A673 (cell line): Measurements from ENCODE around the gene NSRP1. TPM values are rescaled to one million over a fixed set of nuclear protein-coding genes. Genes with fewer than 3 reads are reported as not detected.

Experiments used
- BruUV-seq: library from RNA; stranded (reverse); fragments of 400-500 nt; replicated peaks from 2 replicates; lab custom pipeline; 2021; lab: Mats Ljungman, UMichigan
- CTCF ChIA-PET: fragments of 300-600 bp; sonication (Branson Sonifier 250); formaldehyde crosslinking; loops from one replicate; lab custom pipeline; 2022; ENCODE audit warnings: antibody characterized with exemption; lab: Charles Lee
- POLR2A ChIA-PET: fragments of 300-600 bp; sonication (Branson Sonifier 250); formaldehyde crosslinking; loops from one replicate; lab custom pipeline; 2022; ENCODE audit warnings: antibody characterized with exemption; ENCODE audit not compliant: low non-redundant PET; lab: Charles Lee
- DNase-seq: peaks from one replicate; pipeline ENCODE4 v3.0.0-alpha.2; 2015; ENCODE audit warnings: low spot score
- H3K27ac ChIP-seq: fragments of 200-600 bp; sonication (generic); 2 replicates; pipeline ENCODE4 v1.5.1; 2016; ENCODE audit warnings: mixed run types, low read depth, mild to moderate bottlenecking, mixed read lengths, antibody characterized with exemption, low read length; ENCODE audit not compliant: poor library complexity, severe bottlenecking
- H3K27me3 ChIP-seq: fragments of 200-600 bp; sonication (generic); replicated peaks from 2 replicates; pipeline ENCODE4 v1.6.1; 2017; ENCODE audit warnings: mixed run types, low read depth, mild to moderate bottlenecking, mixed read lengths, antibody characterized with exemption, low read length; ENCODE audit not compliant: insufficient read depth, poor library complexity
- H3K36me3 ChIP-seq: fragments of 200-600 bp; sonication (generic); 2 replicates; pipeline ENCODE4 v1.6.1; 2016; ENCODE audit warnings: mixed run types, mild to moderate bottlenecking, mixed read lengths, antibody characterized with exemption, low read length; ENCODE audit not compliant: insufficient read depth, poor library complexity, severe bottlenecking
- H3K4me1 ChIP-seq: fragments of 200-600 bp; sonication (generic); 2 replicates; pipeline ENCODE4 v1.6.1; 2017; ENCODE audit warnings: mixed run types, mild to moderate bottlenecking, mixed read lengths, antibody characterized with exemption, low read length; ENCODE audit not compliant: insufficient read depth, poor library complexity, severe bottlenecking
- H3K4me3 ChIP-seq: fragments of 200-600 bp; sonication (generic); 2 replicates; pipeline ENCODE4 v1.5.1; 2016; ENCODE audit warnings: low read depth, mixed run types, mild to moderate bottlenecking, mixed read lengths, low read length; ENCODE audit not compliant: poor library complexity, severe bottlenecking
- H3K9me3 ChIP-seq: fragments of 200-600 bp; sonication (generic); 2 replicates; pipeline ENCODE4 v1.6.1; 2016; ENCODE audit warnings: mixed run types, low read depth, mild to moderate bottlenecking, mixed read lengths, antibody characterized with exemption, low read length; ENCODE audit not compliant: poor library complexity, severe bottlenecking
- CTCF ChIP-seq: fragments of 300-800, 200-600 bp; sonication (generic); conservative IDR thresholded peaks from 2 replicates; pipeline ENCODE4 v1.5.1; 2017; ENCODE audit warnings: low read depth, mild to moderate bottlenecking, antibody characterized with exemption, low read length, moderate library complexity, mixed read lengths
- EZH2 ChIP-seq: fragments of 200-600 bp; sonication (generic); IDR thresholded peaks from 2 replicates; pipeline ENCODE4 v1.6.1; 2017; ENCODE audit warnings: borderline replicate concordance, low read depth, mild to moderate bottlenecking, mixed read lengths, antibody characterized with exemption, low read length; ENCODE audit not compliant: poor library complexity, severe bottlenecking
- intact Hi-C: fragments of 100-400 bp; cut with micrococcal nuclease; formaldehyde crosslinking; loops from one replicate; pipeline ENCODE4 v1.10.0; 2022; ENCODE audit not compliant: unreplicated experiment
- total RNA-seq: library from RNA; stranded (reverse); gene quantifications from 2 replicates; pipeline ENCODE4 v1.2.3, GENCODE V29; 2021

NSRP1 gene
- total RNA-seq, 1 experiment from 2014 or later: 43.5 TPM

- TF ChIP-seq CTCF (no peak), EZH2 (no peak)
- Histone ChIP-seq H3K27ac (no peak overlapping the region), H3K9me3 (no peaks in the 10 kb centered on the region), H3K4me3 (no peak overlapping the region), H3K27me3 (no peaks in the 10 kb centered on the region), H3K36me3 (no peaks in the 10 kb centered on the region), H3K4me1 (no peaks in the 10 kb centered on the region)
- BruUV-seq: no TSS peak
- intact Hi-C loops: no loop called here
- DNase-seq: no peak
- ChIA-PET POLR2A (no interaction called here), CTCF (no interaction called here)
Measured at GRCh38 chr17:30217054-30217453, 100.4 kb downstream of the NSRP1 start.

DNA sequence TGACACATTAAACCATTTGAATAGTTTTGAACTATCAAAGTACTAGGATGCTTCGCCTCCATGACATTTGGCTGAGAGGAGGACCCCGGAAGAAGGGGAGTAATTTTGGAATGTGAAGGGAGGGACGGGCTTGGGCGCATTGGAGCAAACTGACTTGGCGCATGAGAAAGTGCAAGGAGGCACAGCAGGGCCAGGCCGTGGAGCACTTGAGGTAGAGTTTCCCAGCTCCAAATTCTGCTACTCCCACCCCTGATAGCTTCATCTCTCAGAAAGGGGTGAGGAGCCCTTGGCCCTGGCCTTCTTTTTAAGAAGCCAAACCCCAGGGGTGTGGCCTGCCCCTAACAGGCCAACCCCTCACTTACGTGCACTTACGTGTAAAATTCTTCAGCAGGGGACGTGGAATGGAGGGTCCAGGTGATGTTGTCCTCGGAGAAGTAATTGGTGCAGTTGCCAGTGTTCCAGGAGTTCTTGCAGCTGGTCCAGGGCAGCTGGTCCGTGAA, 101.2 kb downstream of the NSRP1 start:
- no peaks in the 10 kb centered on the region for H3K4me1 ChIP-seq
- intact Hi-C loops: no loop called here
- POLR2A ChIA-PET: no interaction called here
- no peak for DNase-seq
- no TSS peak for BruUV-seq
- H3K27ac ChIP-seq: no peak overlapping the region
- no peaks in the 10 kb centered on the region for H3K36me3 ChIP-seq
- no peak overlapping the region for H3K4me3 ChIP-seq
- CTCF ChIA-PET: no interaction called here
- H3K9me3 ChIP-seq: no peaks in the 10 kb centered on the region
- H3K27me3 ChIP-seq: no peaks in the 10 kb centered on the region
- TF ChIP-seq EZH2: no peak
- TF ChIP-seq CTCF: no peak

DNA sequence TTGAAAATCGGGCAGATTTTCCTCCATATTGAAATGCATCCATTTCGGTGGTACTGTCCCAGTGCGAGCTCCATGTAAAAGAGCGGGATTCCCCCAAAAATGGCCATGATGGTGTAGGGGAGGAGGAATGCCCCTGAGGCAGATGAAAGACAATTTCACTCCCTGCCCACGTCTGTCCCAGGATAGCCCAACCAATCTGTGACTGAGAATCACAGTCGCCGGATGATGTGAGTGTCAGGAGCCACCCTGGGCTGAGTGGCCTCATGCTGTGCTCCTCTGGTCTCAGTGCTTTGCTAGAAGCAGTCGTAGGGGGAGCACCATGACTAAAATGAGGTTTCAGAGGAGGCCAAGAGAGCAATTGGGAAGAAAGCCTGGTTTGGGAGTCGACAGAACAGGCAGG, 102.2 kb downstream of the NSRP1 start:
- BruUV-seq: no TSS peak
- POLR2A ChIA-PET: no interaction called here
- CTCF ChIA-PET: no interaction called here
- intact Hi-C loops: no loop called here
- Histone ChIP-seq H3K4me1 (no peaks in the 10 kb centered on the region), H3K9me3 (no peaks in the 10 kb centered on the region), H3K27me3 (no peaks in the 10 kb centered on the region), H3K4me3 (no peak overlapping the region), H3K36me3 (no peaks in the 10 kb centered on the region), H3K27ac (no peak overlapping the region)
- TF ChIP-seq EZH2 (no peak), CTCF (no peak)
- DNase-seq: no peak
